ENCODE data around the gene PLEKHM3. TPM values are rescaled to one million over a fixed set of nuclear protein-coding genes. Genes with fewer than 3 reads are reported as not detected.

Gene PLEKHM3
- total RNA-seq, 6 experiments from 2014 or later = 6.4 to 8.2 (median 7.2) TPM

GRCh38 chr2:207807516-207807915 lies 217.8 kb downstream of the PLEKHM3 start:
- Mint-ChIP-seq H3K27ac (no peak overlapping the region), H3K27me3 (ENCODE audit: insufficient read depth) (no peaks in the 10 kb centered on the region; the same call in none of the 2 replicates)

DNA sequence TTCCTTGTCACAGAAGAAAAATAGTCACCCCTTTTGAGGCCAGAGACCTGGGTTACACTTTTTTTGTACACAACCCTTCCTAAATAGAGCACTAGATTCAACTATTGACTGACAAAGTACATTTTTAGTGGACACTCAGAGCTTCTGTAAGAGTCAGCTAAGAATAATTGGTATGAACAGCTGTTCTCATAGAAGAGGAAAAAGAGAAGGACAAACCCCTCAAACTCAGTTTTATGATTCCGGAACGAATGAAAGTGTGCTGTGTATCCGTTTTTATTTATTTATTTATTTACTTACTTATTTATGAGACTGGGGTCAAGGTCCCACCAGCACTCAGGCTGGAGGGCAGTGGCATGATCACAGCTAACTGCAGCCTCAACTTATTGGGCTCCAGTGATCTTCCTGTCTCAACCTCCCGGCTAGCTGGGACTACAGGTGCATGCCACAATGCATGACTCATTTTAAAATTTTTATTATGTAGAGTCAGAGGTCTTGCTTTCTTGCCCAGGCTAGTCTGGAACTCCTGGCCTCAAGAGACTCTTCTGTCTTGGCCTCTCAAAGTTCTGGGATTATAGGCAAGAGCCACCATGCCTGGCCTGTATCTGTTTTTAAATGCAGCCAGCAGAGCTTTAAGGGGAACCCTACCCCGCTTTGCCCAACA lies 219.6 kb downstream of the PLEKHM3 start:
- Mint-ChIP-seq H3K27ac (no peak overlapping the region), H3K36me3 (ENCODE audit: low read depth) (no peaks in the 10 kb centered on the region), H3K9me3 (no peaks in the 10 kb centered on the region), H3K4me1 (ENCODE audit: low read depth) (peaks cover 38% of the 10 kb centered on the region), H3K4me3 (no peak overlapping the region), H3K27me3 (ENCODE audit: insufficient read depth) (peaks cover 2% of the 10 kb centered on the region)
- DNase-seq = no peak
- TF ChIP-seq CTCF (IDR thresholded peaks at IDR 0.05) = no peak

More at GRCh38 chr2:207807516-207807915, 217.8 kb downstream of the PLEKHM3 start:
- DNase-seq = no peak
- Mint-ChIP-seq H3K36me3 (ENCODE audit: low read depth) (no peaks in the 10 kb centered on the region), H3K4me3 (no peak overlapping the region), H3K9me3 (no peaks in the 10 kb centered on the region), H3K4me1 (ENCODE audit: low read depth) (peaks cover 44% of the 10 kb centered on the region)
- no peak for TF ChIP-seq CTCF (IDR thresholded peaks at IDR 0.05)

DNA sequence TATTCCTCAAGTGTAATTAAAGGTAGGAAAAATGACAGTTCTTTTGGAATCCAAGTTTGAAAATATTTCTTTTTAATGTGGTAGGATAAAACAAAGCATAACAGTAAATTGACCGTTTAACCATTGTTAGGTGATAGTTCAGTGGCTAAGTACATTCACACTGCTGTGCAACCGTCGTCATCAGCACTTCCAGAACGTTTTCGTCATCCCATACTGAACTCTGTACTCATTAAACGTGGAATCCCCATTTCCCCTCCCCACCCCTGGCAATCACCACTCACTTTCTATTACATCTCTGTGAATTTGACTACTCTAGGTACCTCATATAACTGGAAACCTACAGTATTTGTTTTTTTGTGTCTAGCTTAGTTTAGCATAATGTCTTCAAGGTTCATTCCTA lies 222.7 kb downstream of the PLEKHM3 start:
- Mint-ChIP-seq H3K27ac (no peak overlapping the region), H3K9me3 (no peaks in the 10 kb centered on the region), H3K36me3 (ENCODE audit: low read depth) (no peaks in the 10 kb centered on the region), H3K27me3 (ENCODE audit: insufficient read depth) (peaks cover 4% of the 10 kb centered on the region), H3K4me3 (no peak overlapping the region), H3K4me1 (ENCODE audit: low read depth) (peaks cover 29% of the 10 kb centered on the region)
- TF ChIP-seq CTCF (IDR thresholded peaks at IDR 0.05) = no peak
- no peak for DNase-seq

GRCh38 chr2:207801259-207801658 lies 224.1 kb downstream of the PLEKHM3 start:
- peaks cover 28% of the 10 kb centered on the region for H3K4me1 Mint-ChIP-seq (ENCODE audit: low read depth)
- no peak for DNase-seq
- no peaks in the 10 kb centered on the region for H3K9me3 Mint-ChIP-seq
- no peak for TF ChIP-seq CTCF (IDR thresholded peaks at IDR 0.05)
- H3K27ac Mint-ChIP-seq = no peak overlapping the region
- no peak overlapping the region for H3K4me3 Mint-ChIP-seq
- peaks cover 7% of the 10 kb centered on the region for H3K27me3 Mint-ChIP-seq (ENCODE audit: insufficient read depth)
- no peaks in the 10 kb centered on the region for H3K36me3 Mint-ChIP-seq (ENCODE audit: low read depth)

GRCh38 chr2:207796585-207797350 lies 228.6 kb downstream of the PLEKHM3 start:
- H3K9me3 Mint-ChIP-seq = no peaks in the 10 kb centered on the region
- H3K4me3 Mint-ChIP-seq = no peak overlapping the region
- no peak for TF ChIP-seq CTCF (IDR thresholded peaks at IDR 0.05)
- H3K27ac Mint-ChIP-seq = no peak overlapping the region
- H3K4me1 Mint-ChIP-seq (ENCODE audit: low read depth) = peaks cover 25% of the 10 kb centered on the region
- H3K36me3 Mint-ChIP-seq (ENCODE audit: low read depth) = no peaks in the 10 kb centered on the region
- no peak for DNase-seq
- peaks cover 5% of the 10 kb centered on the region for H3K27me3 Mint-ChIP-seq (ENCODE audit: insufficient read depth)
